Smooth muscle cell (in vitro differentiated cells): ENCODE measurements around the gene YTHDF1. TPM values are rescaled to one million over a fixed set of nuclear protein-coding genes. Genes with fewer than 3 reads are reported as not detected.
A peak's percentile ranks its signal among the peaks of the same experiment; 100 is the strongest.

ENCODE experiments used
- DNase-seq: peaks from one replicate; lab custom pipeline; 2025; ENCODE audit not compliant: unreplicated experiment; lab: John Stamatoyannopoulos, UW
- H2AFZ ChIP-seq: fragments of 200-600 bp; sonication (generic); 2 replicates; pipeline ENCODE4 v1.6.0; 2016; ENCODE audit warnings: antibody characterized with exemption, low read depth, mild to moderate bottlenecking
- H3F3A ChIP-seq: fragments of 200-600 bp; sonication (generic); 2 replicates; pipeline ENCODE4 v1.6.0; 2017; ENCODE audit warnings: antibody characterized with exemption, low read depth
- H3K27ac ChIP-seq: fragments of 200-600 bp; sonication (generic); 2 replicates; pipeline ENCODE4 v1.5.1; 2016; ENCODE audit warnings: low read depth, mild to moderate bottlenecking
- H3K27me3 ChIP-seq: fragments of 200-600 bp; sonication (generic); 2 replicates; pipeline ENCODE4 v1.6.1; 2016; ENCODE audit warnings: low read depth, mild to moderate bottlenecking
- H3K36me3 ChIP-seq: fragments of 200-600 bp; sonication (generic); 2 replicates; pipeline ENCODE4 v1.5.1; 2016; ENCODE audit warnings: low read depth
- H3K4me1 ChIP-seq: fragments of 200-600 bp; sonication (generic); 2 replicates; pipeline ENCODE4 v1.5.1; 2016; ENCODE audit warnings: low read depth
- H3K4me2 ChIP-seq: fragments of 200-600 bp; sonication (generic); 2 replicates; pipeline ENCODE4 v1.6.0; 2016; ENCODE audit warnings: mild to moderate bottlenecking
- H3K4me3 ChIP-seq: fragments of 200-600 bp; sonication (generic); 2 replicates; pipeline ENCODE4 v1.5.1; 2016; ENCODE audit warnings: mild to moderate bottlenecking
- H3K79me2 ChIP-seq: fragments of 200-600 bp; sonication (generic); 2 replicates; pipeline ENCODE4 v1.6.0; 2016; ENCODE audit warnings: low read depth, mild to moderate bottlenecking
- H3K9ac ChIP-seq: fragments of 200-600 bp; sonication (generic); 2 replicates; pipeline ENCODE4 v1.6.0; 2016; ENCODE audit warnings: low read depth
- H3K9me3 ChIP-seq: fragments of 200-600 bp; sonication (generic); replicated peaks from 2 replicates; pipeline ENCODE4 v1.5.1; 2016; ENCODE audit warnings: low read depth
- H4K20me1 ChIP-seq: fragments of 200-600 bp; sonication (generic); 2 replicates; pipeline ENCODE4 v1.6.0; 2016; ENCODE audit warnings: low read depth
- CTCF ChIP-seq: fragments of 200-600 bp; sonication (generic); IDR thresholded peaks from 2 replicates; pipeline ENCODE4 v1.5.1; 2017; ENCODE audit warnings: borderline replicate concordance, mild to moderate bottlenecking, antibody characterized with exemption; ENCODE audit not compliant: insufficient read depth, poor library complexity, severe bottlenecking
- WGBS: methylation state at CpG from one replicate; pipeline ENCODE4 v1.1.7; 2016; ENCODE audit warnings: low lambda C conversion rate; 5-methylcytosine and 5-hydroxymethylcytosine counted together
- polyA plus RNA-seq: library from polyadenylated mRNA; unstranded; fragments of >200 nt; fragmentation: Nextera tagmentation; extraction: Ambion mirVana; gene quantifications from 2 replicates; pipeline ENCODE4 v1.2.1, GENCODE V29; 2016
- total RNA-seq: library from RNA; depleted of rRNA; stranded (reverse); fragments of >200 nt; gene quantifications from 2 replicates; pipeline ENCODE4 v1.2.3, GENCODE V29; 2014

YTHDF1 gene
- 25.3 and 28.2 TPM in 2 replicates for total RNA-seq
- polyA plus RNA-seq: 35.8 and 50.9 TPM in 2 replicates

GRCh38 chr20:63216041-63216848, at the start of gene YTHDF1:
TSS of gene YTHDF1 (minus strand) at chr20:63216131. CDS start at chr20:63215892, 239 bp downstream.
- Histone ChIP-seq H2AFZ (peak within 1 kb of the TSS; percentile 92), H3K9me3 (no peaks in the 10 kb centered on the region), H3K27me3 (no peaks in the 10 kb centered on the region), H3K79me2 (peaks cover 45% of the 10 kb centered on the region), H4K20me1 (peaks cover 43% of the 10 kb centered on the region), H3K9ac (peak within 1 kb of the TSS; percentile 92), H3K4me3 (peak within 1 kb of the TSS; percentile 94), H3F3A (no peaks in the 10 kb centered on the region), H3K4me2 (peak within 1 kb of the TSS; percentile 98), H3K4me1 (peaks cover 7% of the 10 kb centered on the region), H3K36me3 (no peaks in the 10 kb centered on the region), H3K27ac (peak within 1 kb of the TSS; percentile 76)
- DNase-seq: peak; percentile 78
- 7% methylated on average over 68 of the region's 96 CpGs for WGBS
- TF ChIP-seq CTCF: no peak

GRCh38 chr20:63264519-63264918, 48.6 kb upstream of the YTHDF1 start:
- TF ChIP-seq CTCF: no peak
- no peaks in the 10 kb centered on the region for H3K79me2 ChIP-seq
- H3K4me1 ChIP-seq: peaks cover 17% of the 10 kb centered on the region
- no peak for DNase-seq
- no peak overlapping the region for H3K9ac ChIP-seq
- WGBS: 61% methylated on average over 14 of the region's 14 CpGs
- no peaks in the 10 kb centered on the region for H3K27me3 ChIP-seq
- no peak overlapping the region for H2AFZ ChIP-seq
- H3K9me3 ChIP-seq: no peaks in the 10 kb centered on the region
- H3K4me3 ChIP-seq: no peak overlapping the region
- no peak overlapping the region for H3K4me2 ChIP-seq
- peaks cover 4% of the 10 kb centered on the region for H3F3A ChIP-seq
- H4K20me1 ChIP-seq: no peaks in the 10 kb centered on the region
- H3K27ac ChIP-seq: no peak overlapping the region
- no peaks in the 10 kb centered on the region for H3K36me3 ChIP-seq

GRCh38 chr20:63264000-63264399, 48.1 kb upstream of the YTHDF1 start:
- no peaks in the 10 kb centered on the region for H3K9me3 ChIP-seq
- H3K27me3 ChIP-seq: no peaks in the 10 kb centered on the region
- WGBS: 91% methylated on average over 10 of the region's 10 CpGs

More at GRCh38 chr20:63264000-63264399, 48.1 kb upstream of the YTHDF1 start:
- Histone ChIP-seq H3F3A (peaks cover 4% of the 10 kb centered on the region), H3K4me1 (peaks cover 17% of the 10 kb centered on the region), H3K79me2 (no peaks in the 10 kb centered on the region), H3K36me3 (no peaks in the 10 kb centered on the region), H3K27ac (no peak overlapping the region), H4K20me1 (no peaks in the 10 kb centered on the region), H3K9ac (no peak overlapping the region), H3K4me2 (no peak overlapping the region), H3K4me3 (no peak overlapping the region), H2AFZ (no peak overlapping the region)
- no peak for DNase-seq
- no peak for TF ChIP-seq CTCF
